Activated naive CD4-positive, alpha-beta T cell treated with Interleukin-2 at 50 U/mL for 16 hours (primary cell): Measurements from ENCODE around the gene CADM2.

Source experiments
- DNase-seq: peaks from one replicate; pipeline ENCODE4 v3.0.0-alpha.2; 2020

CADM2 gene

DNA sequence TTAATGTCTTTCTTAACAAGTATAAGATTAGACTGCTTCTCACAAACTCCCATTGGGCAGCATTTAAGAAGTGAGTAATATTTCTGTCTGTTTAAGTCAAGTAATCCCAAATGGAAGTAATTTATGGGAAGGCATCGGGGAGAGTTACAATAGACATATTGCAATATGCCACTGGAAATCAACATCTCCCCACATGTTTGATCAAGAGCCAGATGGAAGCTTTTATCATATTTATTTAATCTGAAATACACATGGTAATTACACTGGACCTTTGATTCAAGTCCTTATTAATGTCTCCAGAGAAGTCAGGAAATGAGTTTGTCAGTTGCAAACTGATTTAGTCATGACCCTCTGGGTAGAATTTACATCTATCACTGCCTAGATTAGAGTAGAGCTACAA lies 1088.4 kb downstream of the CADM2 start:
- DNase-seq = no peak

DNA sequence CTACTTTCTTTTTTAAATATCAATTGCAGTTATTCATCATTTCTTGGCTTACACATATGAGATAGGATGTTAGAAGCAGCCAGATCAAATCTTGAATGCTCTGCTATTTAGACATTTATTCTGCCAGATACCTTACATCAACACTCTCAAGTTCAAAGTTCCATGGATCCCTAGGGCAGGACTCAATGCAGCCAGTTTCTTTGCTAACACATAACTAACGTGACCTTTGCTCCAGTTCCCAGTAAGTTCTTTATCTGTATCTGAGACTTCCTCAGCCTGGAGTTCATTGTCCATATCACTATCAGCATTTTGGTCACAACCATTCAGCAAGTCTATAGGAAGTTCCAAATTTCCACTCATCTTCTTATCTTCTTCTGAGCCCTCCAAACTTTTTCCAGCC lies 1092.3 kb downstream of the CADM2 start:
- no peak for DNase-seq

DNA sequence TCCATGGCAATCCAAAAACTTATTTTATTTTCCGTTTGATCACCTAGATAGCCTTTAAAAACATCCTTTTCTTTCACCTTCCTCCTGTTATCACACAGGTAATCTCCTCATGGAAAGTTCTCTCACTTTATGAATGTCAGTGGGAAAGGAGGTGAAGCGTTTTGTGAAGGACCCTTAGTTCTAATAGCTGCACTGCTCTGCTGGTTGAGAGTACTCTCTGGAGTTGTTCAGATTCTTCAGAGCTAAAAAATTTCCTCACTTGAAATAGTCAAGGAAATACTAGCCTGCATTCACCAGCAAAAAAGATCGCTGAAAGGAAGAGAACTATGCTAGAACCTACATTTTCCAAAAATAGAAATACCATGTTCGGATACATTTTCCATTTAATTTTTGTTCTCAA lies 1097.2 kb downstream of the CADM2 start:
- no peak for DNase-seq

DNA sequence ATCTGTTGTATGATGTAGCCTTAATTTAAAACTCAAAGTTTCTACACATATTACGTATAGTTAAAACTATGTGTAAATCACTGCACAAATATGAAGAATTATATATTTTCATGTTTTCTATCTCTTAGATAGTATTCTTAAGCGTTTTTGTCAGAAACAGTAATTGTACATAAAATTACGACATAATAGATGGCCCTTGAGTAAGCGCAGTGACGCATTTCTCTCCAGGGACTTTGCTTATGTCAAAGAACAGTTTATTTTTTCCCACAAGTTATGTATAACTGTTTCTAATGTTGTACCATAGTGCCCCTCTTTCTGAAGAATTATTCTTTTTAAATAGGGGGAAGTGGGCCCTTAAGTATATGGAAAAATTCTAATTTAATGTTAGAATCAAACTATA lies 1098.2 kb downstream of the CADM2 start:
- DNase-seq = no peak

DNA sequence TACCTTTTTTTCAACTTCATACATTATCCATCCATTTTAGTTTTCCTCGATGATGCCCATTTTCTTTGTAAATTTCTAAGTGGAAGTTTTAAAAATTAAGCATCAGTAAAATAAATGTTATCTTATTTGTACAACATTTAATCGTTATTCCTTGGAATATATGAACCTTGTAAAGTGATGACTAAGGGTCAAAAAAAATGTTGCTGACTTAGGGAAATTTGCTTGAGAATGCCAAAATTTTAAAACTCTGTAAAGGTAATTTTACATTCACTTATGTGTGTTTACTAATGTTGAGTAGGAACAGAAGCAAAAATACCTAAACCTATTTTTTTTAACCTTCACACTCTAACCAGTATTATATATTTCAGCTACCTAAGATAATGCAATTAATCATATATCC lies 1115.0 kb downstream of the CADM2 start:
- no peak for DNase-seq

DNA sequence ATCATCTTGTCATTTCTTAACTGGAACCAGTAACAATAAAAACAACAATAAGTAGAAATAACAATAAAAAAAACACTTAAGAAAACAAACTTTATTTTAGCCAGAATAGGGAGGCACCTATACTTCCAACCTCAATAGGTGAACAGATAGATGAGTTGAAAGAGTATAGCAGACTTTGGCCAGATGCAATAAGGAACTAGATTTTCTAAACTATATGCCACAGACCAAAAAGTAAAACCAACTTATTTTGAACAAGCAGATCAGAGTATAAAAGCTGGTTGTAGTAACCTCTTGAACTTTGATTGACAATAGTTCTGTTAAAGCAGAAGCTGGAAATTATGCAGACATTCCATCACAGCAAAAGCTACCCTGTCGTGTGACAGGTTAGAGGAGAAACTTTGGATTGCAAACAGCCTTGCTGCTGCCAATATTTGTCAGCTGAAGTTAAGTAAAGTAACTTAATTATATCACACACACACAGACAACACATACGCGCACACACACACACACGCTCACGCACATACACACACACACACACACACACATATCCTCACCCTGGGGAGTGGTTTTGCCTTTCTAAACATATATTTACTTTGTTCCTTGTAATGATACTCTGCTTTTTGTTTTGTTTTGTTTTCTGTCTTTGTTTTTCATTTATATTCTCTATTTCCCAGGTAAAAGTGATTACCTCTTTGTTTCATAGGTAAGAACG lies 1128.5 kb downstream of the CADM2 start:
- DNase-seq = no peak

DNA sequence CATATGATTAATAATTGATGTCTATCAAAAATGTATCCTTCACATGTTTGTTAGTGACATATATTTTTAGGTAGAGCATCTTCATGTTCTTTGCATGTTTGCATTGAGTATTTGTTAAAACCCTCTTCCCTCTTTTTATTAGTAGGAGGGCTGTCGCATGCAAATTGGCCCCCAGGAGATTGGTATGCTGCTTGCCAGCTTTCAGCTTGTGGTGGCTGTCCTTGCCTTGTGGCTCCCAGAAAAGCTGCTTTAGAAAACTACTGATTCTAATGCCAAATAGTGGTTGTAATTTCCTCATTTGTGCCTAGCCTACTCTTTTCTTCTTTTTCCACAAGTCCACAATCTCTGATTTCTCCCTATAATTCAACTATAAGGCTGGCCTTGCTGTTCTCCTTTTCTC lies 1145.4 kb downstream of the CADM2 start:
- DNase-seq = no peak

DNA sequence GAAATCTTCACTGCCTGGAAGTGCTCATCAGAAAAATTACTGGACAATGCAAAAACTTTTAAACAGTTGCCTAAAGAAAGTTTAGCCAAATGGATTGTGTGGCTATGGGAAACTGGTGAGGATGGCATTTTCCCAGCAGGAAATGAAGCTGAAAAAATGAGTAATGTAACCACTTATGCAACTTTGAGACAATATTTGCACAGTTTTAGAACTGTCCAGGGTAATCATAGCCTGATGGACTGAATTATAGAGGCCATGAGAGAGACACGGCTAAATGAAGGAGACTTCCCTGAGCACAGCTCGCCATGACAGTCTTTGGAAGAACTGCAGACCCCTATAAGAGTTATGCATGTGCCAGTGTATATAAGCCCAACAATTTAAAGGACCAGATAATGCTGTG lies 1150.6 kb downstream of the CADM2 start:
- DNase-seq = no peak
